GM06990 (cell line): Measurements from ENCODE around the gene THEMIS.
"Not testable (repeated sequence)": the region's sequence is repeated elsewhere in the genome, so short reads cannot be mapped to it uniquely, and the experiment has no call there.

Experiments used
- DNase-seq: peaks from one replicate; pipeline ENCODE4 v3.0.0-alpha.2; 2011; ENCODE audit not compliant: insufficient read length; ENCODE audit errors: extremely low read depth
- H3K27me3 ChIP-seq: replicated peaks from 2 replicates; pipeline ENCODE4 v1.6.0; 2011; ENCODE audit warnings: low read length; ENCODE audit not compliant: control insufficient read depth, insufficient read depth
- H3K36me3 ChIP-seq: 2 replicates; pipeline ENCODE4 v1.5.1; 2011; ENCODE audit warnings: low read length; ENCODE audit not compliant: control insufficient read depth, insufficient read depth
- H3K4me3 ChIP-seq: replicated peaks from 2 replicates; pipeline ENCODE4 v1.5.1; 2011; ENCODE audit warnings: low read depth, mild to moderate bottlenecking, control low read depth, low read length
- CTCF ChIP-seq: IDR thresholded peaks from 2 replicates; pipeline ENCODE4 v1.5.1; 2011; ENCODE audit warnings: low read length, control low read depth, mild to moderate bottlenecking, inconsistent platforms; ENCODE audit not compliant: insufficient read depth, poor library complexity, severe bottlenecking

The THEMIS gene

GRCh38 chr6:127894051-127894450 lies 6.8 kb downstream of the THEMIS start:
- Histone ChIP-seq H3K36me3 (no peaks in the 10 kb centered on the region), H3K27me3 (no peaks in the 10 kb centered on the region), H3K4me3 (no peak overlapping the region)
- TF ChIP-seq CTCF = no peak
- no peak for DNase-seq

GRCh38 chr6:127893541-127893940 lies 7.3 kb downstream of the THEMIS start:
- no peak overlapping the region for H3K4me3 ChIP-seq
- no peak for TF ChIP-seq CTCF
- DNase-seq = no peak

GRCh38 chr6:127891731-127892326 lies 9.0 kb downstream of the THEMIS start:
- H3K27me3 ChIP-seq = no peaks in the 10 kb centered on the region
- H3K4me3 ChIP-seq = no peak overlapping the region
- DNase-seq = no peak
- no peaks in the 10 kb centered on the region for H3K36me3 ChIP-seq
- no peak for TF ChIP-seq CTCF

More at GRCh38 chr6:127893541-127893940, 7.3 kb downstream of the THEMIS start:
- H3K36me3 ChIP-seq = no peaks in the 10 kb centered on the region
- no peaks in the 10 kb centered on the region for H3K27me3 ChIP-seq

- DNase-seq = no peak
- Histone ChIP-seq H3K36me3 (no peaks in the 10 kb centered on the region), H3K27me3 (no peaks in the 10 kb centered on the region), H3K4me3 (no peak overlapping the region)
- no peak for TF ChIP-seq CTCF
These were observed 14.3 kb downstream of the THEMIS start for GRCh38 chr6:127886603-127887002.

GRCh38 chr6:127884134-127884533 lies 16.7 kb downstream of the THEMIS start:
- no peak for TF ChIP-seq CTCF
- no peak overlapping the region for H3K4me3 ChIP-seq

GRCh38 chr6:127881949-127882348 lies 18.9 kb downstream of the THEMIS start:
- not testable (repeated sequence) for H3K27me3 ChIP-seq, DNase-seq, H3K36me3 ChIP-seq, H3K4me3 ChIP-seq

More at GRCh38 chr6:127884134-127884533, 16.7 kb downstream of the THEMIS start:
- Histone ChIP-seq H3K36me3 (no peaks in the 10 kb centered on the region), H3K27me3 (no peaks in the 10 kb centered on the region)
- DNase-seq = no peak
